Right lobe of liver (tissue), 4 donors: Measurements from ENCODE around the gene IFNAR2.
"Not testable (repeated sequence)": the region's sequence is repeated elsewhere in the genome, so short reads cannot be mapped to it uniquely, and the experiment has no call there.

Experiments
- CTCF ChIP-seq, 4 donors: fragments of 200-600 bp in 3 of 4; fragments of 450-650 bp in 1 of 4; IDR thresholded peaks; one replicate each; pipeline versions ENCODE4 v1.5.1 to v1.8.0; 2016 to 2022; ENCODE audit warnings: antibody characterized with exemption in 4 of 4, mild to moderate bottlenecking in 2 of 4
- POLR2A ChIP-seq: fragments of 450-650 bp; IDR thresholded peaks from one replicate; pipeline ENCODE4 v1.6.1; 2017; ENCODE audit warnings: antibody characterized with exemption, mild to moderate bottlenecking
- donor health status: DM: no; HTN: no; CAD: no.
- donor health status: DM: no; HTN: no; CAD: no.
- donor health status: DM: no; HTN: yes; CAD: no.

GRCh38 chr21:33239559-33240127 lies 9.9 kb downstream of the IFNAR2 start:
- TF ChIP-seq CTCF (IDR thresholded peaks at IDR 0.05); POLR2A: not testable (repeated sequence)
